Breast epithelium (tissue), 4 donors: Measurements from ENCODE around the gene HOXD3. TPM values are rescaled to one million over a fixed set of nuclear protein-coding genes. Genes with fewer than 3 reads are reported as not detected.
A peak's percentile ranks its signal among the peaks of the same experiment; 100 is the strongest.

Experiments used
- DNase-seq, 2 donors: peaks; one replicate each; pipeline ENCODE4 v3.0.0-alpha.2; 2019; ENCODE audit warnings: low spot score in 2 of 2
- H3K27ac ChIP-seq, 2 donors: fragments of 200-600 bp; sonication (generic) in 1 of 2; one replicate each; pipeline ENCODE4 v1.5.1; 2016 to 2019; ENCODE audit warnings: mild to moderate bottlenecking in 1 of 2
- H3K27me3 ChIP-seq, 2 donors: fragments of 200-600 bp; sonication (generic) in 1 of 2; one replicate each; pipeline versions ENCODE4 v1.5.1 to v1.6.0; 2017 to 2019; ENCODE audit warnings: control low read depth in 1 of 2, mild to moderate bottlenecking in 1 of 2
- H3K36me3 ChIP-seq: fragments of 200-600 bp; one replicate; pipeline ENCODE4 v1.5.1; 2019
- H3K4me1 ChIP-seq, 2 donors: fragments of 200-600 bp; sonication (generic); one replicate each; pipeline ENCODE4 v1.5.1; 2016 to 2019; ENCODE audit warnings: control low read depth in 1 of 2
- H3K4me3 ChIP-seq, 3 donors: fragments of 200-600 bp; sonication (generic); 1 replicate in 2 of 3; 2 replicates in 1 of 3; pipeline ENCODE4 v1.5.1; 2016 to 2019; ENCODE audit warnings: mild to moderate bottlenecking in 3 of 3, moderate library complexity in 2 of 3
- H3K9me3 ChIP-seq, 2 donors: fragments of 200-600 bp; sonication (generic) in 1 of 2; one replicate each; pipeline ENCODE4 v1.5.1; 2016 to 2019; ENCODE audit warnings: control low read depth in 1 of 2
- POLR2A ChIP-seq: fragments of 450-650 bp; IDR thresholded peaks from one replicate; pipeline ENCODE4 v1.6.1; 2016; ENCODE audit warnings: antibody characterized with exemption, mild to moderate bottlenecking, moderate library complexity
- POLR2AphosphoS5 ChIP-seq, 3 donors: sonication (generic); formaldehyde crosslinking; IDR thresholded peaks; one replicate each; pipeline ENCODE4 v1.6.1; 2017; ENCODE audit warnings: antibody characterized with exemption in 3 of 3
- intact Hi-C: fragments of 100-400 bp; cut with DNase I; formaldehyde crosslinking; loops from one replicate; pipeline ENCODE4 v1.15.1; 2023; ENCODE audit warnings: low total_unique reads
- total RNA-seq, 3 donors: library from RNA; depleted of rRNA; stranded (reverse); fragments of >200 nt; gene quantifications; one replicate each; pipeline ENCODE4 v1.1.0, GENCODE V29; 2016
- TF ChIP-seq, protein P1 (sequence below), 3 donors: fragments of 450-650 bp; IDR thresholded peaks; one replicate each; pipeline ENCODE4 v1.5.1; 2016 to 2017; ENCODE audit warnings: antibody characterized with exemption in 3 of 3, mild to moderate bottlenecking in 3 of 3, moderate library complexity in 3 of 3

Gene HOXD3
- total RNA-seq, 3 donors from 2014 or later = 4.2 to 14.4 (median 4.8) TPM

DNA sequence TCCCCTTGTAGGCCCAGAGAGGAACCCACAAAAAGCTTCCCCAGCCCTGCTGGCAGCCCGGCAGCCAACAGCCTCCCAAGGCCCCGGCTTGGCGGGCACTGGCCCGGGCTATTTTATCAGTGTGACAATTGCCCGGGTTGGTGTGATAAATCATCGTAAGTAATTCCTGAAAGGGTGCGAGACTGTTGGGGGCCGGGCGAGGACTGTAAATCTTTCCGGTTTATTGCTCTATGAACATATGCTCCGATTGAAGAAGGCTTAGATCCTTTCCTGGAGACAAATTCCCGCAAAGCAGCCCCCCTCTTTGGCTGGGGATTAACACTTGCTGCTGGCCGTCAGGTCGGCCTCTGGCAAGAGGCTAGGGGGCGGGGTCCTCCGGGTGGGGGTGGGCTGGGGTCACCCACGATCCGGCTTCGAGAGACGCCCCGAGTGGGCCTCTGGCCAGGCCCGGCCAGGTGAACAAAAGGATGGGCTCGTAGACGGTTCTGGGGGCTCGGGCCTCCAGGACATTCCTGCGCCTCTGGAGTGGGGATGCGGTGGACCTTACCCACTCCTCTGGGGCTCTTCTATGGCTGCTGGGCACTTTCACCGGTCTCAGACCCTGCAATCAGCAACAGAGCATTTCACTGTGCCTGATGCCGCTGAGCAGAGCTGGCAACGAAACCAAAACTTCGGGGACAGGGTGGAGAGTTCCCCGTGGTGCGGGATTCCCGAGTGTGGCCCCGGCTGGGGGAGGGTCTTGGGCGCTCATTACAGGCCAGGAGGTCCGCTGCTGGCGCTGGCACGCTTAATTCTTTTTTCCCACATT lies 2.0 kb downstream of the HOXD3 start:
- DNase-seq = no peak
- H3K27me3 ChIP-seq = peaks cover 0 to 89% of the 10 kb centered on the region in 2 donors
- peak overlapping the region in 1 of 3 donors; percentile 19 for H3K4me3 ChIP-seq
- H3K4me1 ChIP-seq = no peaks in the 10 kb centered on the region
- H3K36me3 ChIP-seq = no peaks in the 10 kb centered on the region
- no peak overlapping the region for H3K27ac ChIP-seq
- TF ChIP-seq POLR2AphosphoS5 (IDR thresholded peaks at IDR 0.05) (no peak), POLR2A (no peak)
- TF ChIP-seq, protein P1, sequence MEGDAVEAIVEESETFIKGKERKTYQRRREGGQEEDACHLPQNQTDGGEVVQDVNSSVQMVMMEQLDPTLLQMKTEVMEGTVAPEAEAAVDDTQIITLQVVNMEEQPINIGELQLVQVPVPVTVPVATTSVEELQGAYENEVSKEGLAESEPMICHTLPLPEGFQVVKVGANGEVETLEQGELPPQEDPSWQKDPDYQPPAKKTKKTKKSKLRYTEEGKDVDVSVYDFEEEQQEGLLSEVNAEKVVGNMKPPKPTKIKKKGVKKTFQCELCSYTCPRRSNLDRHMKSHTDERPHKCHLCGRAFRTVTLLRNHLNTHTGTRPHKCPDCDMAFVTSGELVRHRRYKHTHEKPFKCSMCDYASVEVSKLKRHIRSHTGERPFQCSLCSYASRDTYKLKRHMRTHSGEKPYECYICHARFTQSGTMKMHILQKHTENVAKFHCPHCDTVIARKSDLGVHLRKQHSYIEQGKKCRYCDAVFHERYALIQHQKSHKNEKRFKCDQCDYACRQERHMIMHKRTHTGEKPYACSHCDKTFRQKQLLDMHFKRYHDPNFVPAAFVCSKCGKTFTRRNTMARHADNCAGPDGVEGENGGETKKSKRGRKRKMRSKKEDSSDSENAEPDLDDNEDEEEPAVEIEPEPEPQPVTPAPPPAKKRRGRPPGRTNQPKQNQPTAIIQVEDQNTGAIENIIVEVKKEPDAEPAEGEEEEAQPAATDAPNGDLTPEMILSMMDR (IDR thresholded peaks at IDR 0.05) = no peak
- intact Hi-C loops = loop anchor here (10.0 kb wide), 1 partner anchor 386 kb away; no protein-coding TSS in a partner anchor
- no peaks in the 10 kb centered on the region for H3K9me3 ChIP-seq

DNA sequence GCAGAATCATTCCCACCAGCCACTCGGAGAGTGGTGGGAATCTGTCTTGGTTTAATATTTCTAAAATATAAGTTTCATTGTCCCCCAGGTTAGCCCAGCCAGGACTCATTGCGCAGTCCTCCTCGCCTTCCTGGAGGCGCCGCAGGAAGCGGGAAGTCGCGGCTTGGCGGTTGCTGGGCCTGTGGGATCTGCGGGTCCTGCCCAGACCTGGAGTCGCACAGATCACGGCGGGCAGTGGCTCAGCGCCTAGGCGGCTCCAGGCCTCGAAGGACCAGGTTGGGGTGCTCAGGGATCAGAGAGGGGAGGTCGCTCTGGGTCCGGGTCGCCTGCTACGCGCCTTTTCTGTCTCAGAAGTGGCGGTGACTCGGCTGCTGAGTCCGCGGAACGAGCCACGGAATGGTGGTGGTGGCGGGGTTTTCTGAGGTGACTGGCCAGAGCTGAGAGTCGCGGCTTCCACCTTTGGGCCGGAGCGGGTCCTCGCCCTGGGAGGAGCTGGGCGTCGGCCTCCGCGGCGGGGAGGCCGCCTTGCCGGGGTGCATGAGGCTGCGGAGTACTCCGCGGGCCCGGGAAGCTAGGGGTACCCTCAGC lies 2.6 kb downstream of the HOXD3 start:
- Histone ChIP-seq H3K4me1 (no peaks in the 10 kb centered on the region), H3K27ac (no peak overlapping the region), H3K9me3 (no peaks in the 10 kb centered on the region), H3K36me3 (no peaks in the 10 kb centered on the region), H3K27me3 (peaks cover 0 to 96% of the 10 kb centered on the region in 2 donors), H3K4me3 (peak overlapping the region in 2 of 3 donors; percentile 5 to 44)
- DNase-seq = no peak
- intact Hi-C loops = loop anchor here (10.0 kb wide), 2 partner anchors 295 to 385 kb away; no protein-coding TSS in a partner anchor
- TF ChIP-seq POLR2A = no peak
- TF ChIP-seq, protein P1 (IDR thresholded peaks at IDR 0.05) = no peak
- TF ChIP-seq POLR2AphosphoS5 (IDR thresholded peaks at IDR 0.05) = no peak

DNA sequence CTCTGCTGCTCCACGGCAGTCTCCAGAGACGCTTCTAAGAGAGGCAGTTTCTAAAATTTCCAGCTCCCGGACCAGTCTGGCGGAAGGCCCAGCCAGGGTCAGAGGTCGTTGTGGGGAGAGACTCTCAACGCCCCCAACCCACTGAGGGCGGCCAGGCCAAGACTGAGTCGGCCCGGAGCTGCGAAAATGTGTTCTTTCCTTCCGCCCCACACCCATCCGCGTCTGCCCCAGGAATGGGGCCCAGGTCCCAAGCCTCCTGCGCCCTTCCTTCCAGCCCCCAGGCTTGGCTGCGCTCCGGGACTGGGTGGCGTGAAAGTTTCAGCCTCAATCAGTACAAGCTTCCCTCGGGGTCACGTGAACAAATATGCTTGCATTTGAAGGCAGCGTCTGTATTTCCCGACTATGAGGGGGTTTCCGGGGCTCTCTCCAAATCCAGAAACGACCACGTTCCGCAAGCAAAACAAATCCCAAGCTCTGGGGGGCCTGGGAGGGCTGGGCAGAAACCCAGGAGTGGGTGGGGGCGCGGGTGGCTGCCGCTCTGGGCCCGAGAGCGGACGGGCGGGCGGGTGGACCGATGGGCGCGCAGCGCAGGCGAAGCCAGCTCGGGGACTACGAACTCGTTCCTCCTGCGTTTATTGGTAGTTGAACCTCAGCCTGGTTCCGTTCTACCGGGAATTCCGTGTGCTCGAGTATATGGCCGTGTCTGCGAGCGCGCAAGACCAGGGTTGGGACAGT lies 3.3 kb downstream of the HOXD3 start:
- DNase-seq = no peak
- Histone ChIP-seq H3K4me3 (peak overlapping the region in 2 of 3 donors; percentile 5 to 44), H3K27me3 (peaks cover 0 to 96% of the 10 kb centered on the region in 2 donors), H3K9me3 (no peaks in the 10 kb centered on the region), H3K27ac (no peak overlapping the region), H3K36me3 (no peaks in the 10 kb centered on the region), H3K4me1 (no peaks in the 10 kb centered on the region)
- intact Hi-C loops = loop anchor here (10.0 kb wide), 1 partner anchor 294 kb away; no protein-coding TSS in a partner anchor
- TF ChIP-seq POLR2AphosphoS5 (IDR thresholded peaks at IDR 0.05) (no peak), POLR2A (no peak)
- TF ChIP-seq, protein P1 (IDR thresholded peaks at IDR 0.05) = no peak

DNA sequence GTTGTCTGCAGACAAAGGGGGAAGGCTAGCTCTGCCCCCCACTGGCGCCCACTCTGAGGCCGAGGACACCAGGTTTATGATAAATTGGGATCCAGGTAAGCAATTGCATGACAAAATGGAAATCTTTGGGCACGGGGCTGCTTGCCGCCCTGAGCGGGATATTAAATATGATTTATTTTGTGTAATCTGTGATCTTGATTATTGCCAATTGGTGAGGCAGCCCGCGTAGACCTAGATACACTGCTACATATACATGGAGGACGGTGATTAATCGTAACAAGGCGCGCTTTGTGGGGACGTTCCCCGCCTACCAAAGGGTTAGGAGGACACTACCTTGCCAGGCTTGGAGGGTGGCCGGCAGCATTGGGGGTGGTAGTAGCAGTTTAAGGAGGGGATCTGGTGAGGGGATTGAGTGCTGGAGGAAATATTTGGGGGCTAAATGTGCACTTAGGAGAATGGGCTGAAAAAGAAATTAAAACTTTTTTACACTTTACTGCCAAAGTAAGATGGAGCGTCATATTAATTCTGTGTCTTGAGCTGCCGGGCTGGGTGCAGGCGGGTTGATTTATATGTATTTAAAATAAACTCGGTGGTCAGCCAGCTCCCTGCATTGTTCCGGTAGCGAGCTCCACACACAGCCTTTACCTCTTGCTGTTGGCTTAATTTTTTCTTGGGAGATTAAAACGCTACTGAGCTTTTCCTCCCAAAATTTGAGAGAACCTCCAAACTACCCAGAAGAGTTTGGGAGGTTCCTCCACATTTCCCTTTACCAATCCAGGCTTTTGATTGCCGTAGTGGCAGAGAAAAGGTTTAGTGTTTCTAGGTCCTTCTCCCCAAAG lies 4.1 kb downstream of the HOXD3 start:
- intact Hi-C loops = loop anchor here (10.0 kb wide), 1 partner anchor 294 kb away; no protein-coding TSS in a partner anchor
- no peaks in the 10 kb centered on the region for H3K36me3 ChIP-seq
- no peak overlapping the region for H3K27ac ChIP-seq
- no peaks in the 10 kb centered on the region for H3K9me3 ChIP-seq
- H3K4me1 ChIP-seq = no peaks in the 10 kb centered on the region
- no peak for DNase-seq
- TF ChIP-seq POLR2A = no peak
- TF ChIP-seq, protein P1 (IDR thresholded peaks at IDR 0.05) = no peak
- no peak for TF ChIP-seq POLR2AphosphoS5 (IDR thresholded peaks at IDR 0.05)
- H3K27me3 ChIP-seq = peaks cover 0 to 96% of the 10 kb centered on the region in 2 donors
- H3K4me3 ChIP-seq = peak overlapping the region in 1 of 3 donors; percentile 44
